H1 (cell line): ENCODE data around the gene TBCEL. TPM values are rescaled to one million over a fixed set of nuclear protein-coding genes. Genes with fewer than 3 reads are reported as not detected.

Experiments used
- CTCF ChIA-PET: fragments of 300-600 bp; sonication (Branson Sonifier 250); formaldehyde crosslinking; loops from one replicate; lab custom pipeline; 2021; ENCODE audit not compliant: partially characterized antibody; lab: Charles Lee
- POLR2A ChIA-PET: fragments of 300-600 bp; sonication (Branson Sonifier 250); formaldehyde crosslinking; loops from one replicate; lab custom pipeline; 2021; ENCODE audit warnings: inconsistent platforms; ENCODE audit not compliant: partially characterized antibody; lab: Charles Lee
- DNase-seq, 2 experiments: peaks; one replicate each; pipeline versions ENCODE4 v3.0.0 to v3.0.0-alpha.2; 2010 to 2022; ENCODE audit warnings: low spot score in 2 of 2, low read depth in 1 of 2, mixed read lengths in 1 of 2
- FAIRE-seq: peaks from 2 replicates; lab custom pipeline; 2011; peaks lifted over from hg19 to GRCh38; lab: Jason Lieb, UNC
- H2AFZ ChIP-seq: 2 replicates; pipeline ENCODE4 v1.8.1; 2012; ENCODE audit warnings: low read length, inconsistent platforms
- H2AK5ac ChIP-seq: 2 replicates; pipeline ENCODE4 v1.6.1; 2013; ENCODE audit warnings: low read depth, low read length
- H2BK120ac ChIP-seq: replicated peaks from 2 replicates; pipeline ENCODE3; 2013; ENCODE audit warnings: low read depth, low read length, inconsistent platforms
- H2BK12ac ChIP-seq: 2 replicates; pipeline ENCODE4 v1.6.1; 2013; ENCODE audit warnings: low read depth, low read length
- H2BK15ac ChIP-seq: 2 replicates; pipeline ENCODE4 v1.6.1; 2013; ENCODE audit warnings: low read length
- H2BK20ac ChIP-seq: 2 replicates; pipeline ENCODE4 v1.6.1; 2013; ENCODE audit warnings: low read length
- H2BK5ac ChIP-seq: 2 replicates; pipeline ENCODE4 v1.6.1; 2013; ENCODE audit warnings: low read depth, low read length
- H3K14ac ChIP-seq: 2 replicates; pipeline ENCODE4 v1.6.1; 2013; ENCODE audit warnings: inconsistent platforms; ENCODE audit not compliant: insufficient read length
- H3K18ac ChIP-seq: 2 replicates; pipeline ENCODE4 v1.6.1; 2013; ENCODE audit warnings: low read length; ENCODE audit errors: extremely low read depth
- H3K23ac ChIP-seq: 2 replicates; pipeline ENCODE4 v1.6.1; 2013; ENCODE audit warnings: inconsistent platforms; ENCODE audit not compliant: insufficient read length
- H3K23me2 ChIP-seq: 2 replicates; pipeline ENCODE4 v1.6.1; 2013; ENCODE audit warnings: low read depth, low read length
- H3K27ac ChIP-seq: 2 replicates; pipeline ENCODE4 v1.6.1; 2011; ENCODE audit warnings: low read depth, low read length, inconsistent platforms
- H3K27me3 ChIP-seq, 4 experiments: replicated peaks in 1 of 4; 1 replicate in 1 of 4; 2 replicates in 3 of 4; pipeline versions ENCODE4 v1.6.1 to v1.8.1; 2011 to 2013; ENCODE audit warnings: low read length in 3 of 4, mild to moderate bottlenecking in 3 of 4, inconsistent platforms in 2 of 4, mixed read lengths in 2 of 4, moderate library complexity in 1 of 4; ENCODE audit not compliant: control insufficient read depth in 3 of 4, insufficient read depth in 3 of 4; ENCODE audit errors: extremely low read depth in 1 of 4
- H3K36me3 ChIP-seq, 4 experiments: 2 replicates each; pipeline versions ENCODE4 v1.6.1 to v1.8.1; 2011 to 2013; ENCODE audit warnings: mild to moderate bottlenecking in 4 of 4, low read length in 3 of 4, moderate library complexity in 2 of 4, control low read depth in 1 of 4, inconsistent platforms in 1 of 4; ENCODE audit not compliant: insufficient read depth in 4 of 4, control insufficient read depth in 2 of 4
- H3K4ac ChIP-seq: replicated peaks from 2 replicates; pipeline ENCODE3; 2013; ENCODE audit warnings: low read length, low read depth, mixed read lengths, inconsistent platforms; ENCODE audit not compliant: insufficient read length
- H3K4me1 ChIP-seq, 4 experiments: replicated peaks in 1 of 4; 1 replicate in 1 of 4; 2 replicates in 3 of 4; pipeline versions ENCODE4 v1.6.1 to v1.8.1; 2011 to 2013; ENCODE audit warnings: low read length in 3 of 4, inconsistent platforms in 2 of 4, mixed read lengths in 1 of 4; ENCODE audit not compliant: insufficient read depth in 4 of 4, control insufficient read depth in 3 of 4
- H3K4me2 ChIP-seq, 2 experiments: 2 replicates each; pipeline versions ENCODE4 v1.6.1 to v1.8.1; 2011 to 2013; ENCODE audit warnings: low read depth in 2 of 2, low read length in 2 of 2, control low read depth in 1 of 2, inconsistent platforms in 1 of 2, mild to moderate bottlenecking in 1 of 2; ENCODE audit not compliant: insufficient read depth in 1 of 2
- H3K4me3 ChIP-seq, 4 experiments: fragments of 200-600, 300-600 bp in 1 of 4; sonication (generic), shearing (Covaris generic), sonication (Bioruptor Twin) in 1 of 4; 2 replicates each; pipeline versions ENCODE4 v1.5.1 to v1.8.1; 2011 to 2016; ENCODE audit warnings: low read length in 4 of 4, low read depth in 3 of 4, control low read depth in 2 of 4, inconsistent platforms in 2 of 4, mild to moderate bottlenecking in 2 of 4, mixed read lengths in 1 of 4, moderate library complexity in 1 of 4; ENCODE audit not compliant: insufficient read depth in 2 of 4; ENCODE audit errors: extremely low read depth in 1 of 4
- H3K56ac ChIP-seq: replicated peaks from 2 replicates; pipeline ENCODE3; 2013; ENCODE audit warnings: low read depth, mild to moderate bottlenecking, mixed read lengths, low read length, inconsistent platforms; ENCODE audit not compliant: insufficient read length
- H3K79me1 ChIP-seq: 2 replicates; pipeline ENCODE4 v1.6.1; 2013; ENCODE audit warnings: low read depth, low read length, control low read depth
- H3K79me2 ChIP-seq, 2 experiments: 2 replicates each; pipeline versions ENCODE4 v1.6.1 to v1.8.1; 2012 to 2013; ENCODE audit warnings: low read length in 2 of 2, mild to moderate bottlenecking in 2 of 2, inconsistent platforms in 1 of 2; ENCODE audit not compliant: insufficient read depth in 2 of 2, control insufficient read depth in 1 of 2
- H3K9ac ChIP-seq, 4 experiments: replicated peaks in 1 of 4; 1 replicate in 1 of 4; 2 replicates in 3 of 4; pipeline versions ENCODE4 v1.6.1 to v1.8.1; 2011 to 2013; ENCODE audit warnings: low read depth in 3 of 4, low read length in 3 of 4, control low read depth in 2 of 4, mild to moderate bottlenecking in 2 of 4, moderate library complexity in 2 of 4, inconsistent platforms in 1 of 4; ENCODE audit errors: extremely low read depth in 1 of 4
- H3K9me3 ChIP-seq, 2 experiments: 2 replicates each; pipeline versions ENCODE4 v1.6.1 to v1.8.1; 2012 to 2013; ENCODE audit warnings: mild to moderate bottlenecking in 2 of 2, moderate library complexity in 2 of 2, control low read depth in 1 of 2, inconsistent platforms in 1 of 2, low read depth in 1 of 2, low read length in 1 of 2, mixed read lengths in 1 of 2; ENCODE audit not compliant: insufficient read depth in 2 of 2
- H4K20me1 ChIP-seq, 2 experiments: replicated peaks in 1 of 2; 2 replicates each; pipeline versions ENCODE3 to v1.8.1; 2011 to 2013; ENCODE audit warnings: inconsistent platforms in 2 of 2, low read length in 2 of 2, mild to moderate bottlenecking in 1 of 2; ENCODE audit not compliant: insufficient read depth in 2 of 2, control insufficient read depth in 1 of 2
- H4K5ac ChIP-seq: 2 replicates; pipeline ENCODE4 v1.6.1; 2013; ENCODE audit warnings: low read length, low read depth, mixed read lengths, inconsistent platforms; ENCODE audit not compliant: insufficient read length
- H4K8ac ChIP-seq: 2 replicates; pipeline ENCODE4 v1.8.0; 2013; ENCODE audit warnings: mild to moderate bottlenecking, moderate library complexity, low read length, inconsistent platforms; ENCODE audit not compliant: insufficient read depth; ENCODE audit errors: extremely low read depth
- H4K91ac ChIP-seq: replicated peaks from 2 replicates; pipeline ENCODE3; 2013; ENCODE audit warnings: low read length, mixed read lengths, inconsistent platforms; ENCODE audit not compliant: insufficient read length
- CEBPB ChIP-seq: IDR thresholded peaks from 2 replicates; pipeline ENCODE4 v1.6.1; 2012; ENCODE audit warnings: low read depth, low read length
- GABPA ChIP-seq: IDR thresholded peaks from 2 replicates; pipeline ENCODE4 v1.6.1; 2011; ENCODE audit warnings: mild to moderate bottlenecking, low read length, moderate library complexity, borderline replicate concordance; ENCODE audit not compliant: insufficient read depth
- MAFK ChIP-seq: IDR thresholded peaks from 2 replicates; pipeline ENCODE4 v1.6.1; 2012; ENCODE audit warnings: low read depth, mild to moderate bottlenecking, improper control_type of control experiment, low read length
- WGBS, 2 experiments: shearing (Covaris generic) in 1 of 2; methylation state at CpG; one replicate each; pipeline versions ENCODE4 v1.1.6 to v1.1.7; 2013 to 2015; ENCODE audit warnings: low lambda C conversion rate in 2 of 2, mixed read lengths in 2 of 2, inconsistent platforms in 1 of 2, low coverage in 1 of 2, missing lambda C conversion rate in 1 of 2; ENCODE audit not compliant: insufficient replicate concordance in 2 of 2, insufficient coverage in 1 of 2, insufficient read length in 1 of 2; ENCODE audit errors: extremely low coverage in 1 of 2, missing lambda C conversion rate in 1 of 2; 5-methylcytosine and 5-hydroxymethylcytosine counted together
- polyA plus RNA-seq, 7 experiments: library from polyadenylated mRNA; depleted of rRNA in 3 of 7; stranded (reverse) in 5 of 7; unstranded in 2 of 7; fragments of >200 nt in 5 of 7; fragments of 200-250 nt in 2 of 7; gene quantifications; 1 replicate in 5 of 7; 2 replicates in 1 of 7; 4 replicates in 1 of 7; pipeline versions ENCODE4 v1.2.1 to v1.2.3, GENCODE V29; 2011 to 2013; ENCODE audit warnings: missing spikeins in 2 of 7, mixed read lengths in 2 of 7
- total RNA-seq: library from RNA; stranded (reverse); fragmentation: NEBNext Ultra II Directional; extraction: Animal tissue kit (Norgen Biotek cat#: 25700); gene quantifications from 2 replicates; pipeline ENCODE4 v1.2.1, GENCODE V29; 2021

TBCEL gene
- total and polyA plus RNA-seq, 2 of the 8 experiments (the other 6 are each of a cell fraction or from before 2014, with no cell fraction given): 3.9 to 16.0 TPM

DNA sequence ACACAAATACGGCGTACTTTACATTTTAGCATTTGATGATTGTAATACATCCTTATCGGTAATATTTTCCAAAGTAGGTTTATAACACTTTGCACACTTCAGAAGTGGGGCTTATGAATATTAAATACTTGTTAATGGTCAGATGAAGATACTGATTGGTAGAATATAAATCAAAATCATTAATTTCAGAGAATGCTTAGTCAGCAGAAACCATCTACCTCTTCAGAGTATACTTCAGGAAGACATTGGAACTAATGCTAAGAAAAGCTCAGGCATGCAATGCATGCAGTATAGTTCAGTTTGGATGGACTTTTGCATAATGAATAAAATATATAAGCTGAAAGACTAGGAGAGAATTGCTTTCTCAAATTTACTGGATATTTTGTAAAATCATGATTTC lies 57.4 kb downstream of the TBCEL start:
- Histone ChIP-seq H3K79me1 (no peaks in the 10 kb centered on the region), H3K56ac (no peak overlapping the region), H3K4me1 (no peaks in the 10 kb centered on the region), H2BK12ac (no peak overlapping the region), H3K23me2 (no peaks in the 10 kb centered on the region; the same call in 1 of the 2 replicates), H2BK15ac (no peak overlapping the region), H4K91ac (no peak overlapping the region), H4K20me1 (peaks cover 0 to 2% of the 10 kb centered on the region in 2 experiments), H4K5ac (no peak overlapping the region), H4K8ac (no peak overlapping the region), H2BK120ac (no peak overlapping the region), H2AK5ac (no peak overlapping the region), H3K27me3 (no peaks in the 10 kb centered on the region; a peak in 1 of 7 replicates), H3K4ac (no peak overlapping the region), H3K23ac (no peak overlapping the region), H3K4me3 (no peak overlapping the region), H2BK20ac (no peak overlapping the region), H3K4me2 (no peak overlapping the region), H2AFZ (no peak overlapping the region), H3K9me3 (no peaks in the 10 kb centered on the region), H3K79me2 (no peaks in the 10 kb centered on the region), H3K14ac (no peak overlapping the region)
- CTCF ChIA-PET: interaction anchor here (1.6 to 2.2 kb wide), 3 partner anchors 17 to 24 kb away, joined by 4 to 8 read pairs (median 5); no protein-coding TSS in a partner anchor
- no peak for FAIRE-seq
- POLR2A ChIA-PET: no interaction called here
- no peak for DNase-seq
- peak; percentile 98 for TF ChIP-seq MAFK
- TF ChIP-seq CEBPB: no peak
- TF ChIP-seq GABPA: no peak
- TF ChIP-seq, all 59 proteins: peak for 1
- H3K9ac ChIP-seq: no peak overlapping the region
- no peak overlapping the region for H2BK5ac ChIP-seq
- no peaks in the 10 kb centered on the region for H3K36me3 ChIP-seq
- no peak overlapping the region for H3K18ac ChIP-seq
- H3K27ac ChIP-seq: no peak overlapping the region
- 94% methylated on average over 3 of the region's 3 CpGs; no CpG with 5 or more reads in 1 of the 2 experiments for WGBS, 2 experiments
